SK-N-SH (cell line): ENCODE measurements around the gene PARP8. TPM values are rescaled to one million over a fixed set of nuclear protein-coding genes. Genes with fewer than 3 reads are reported as not detected.

ENCODE experiments used
- CTCF ChIA-PET: fragments of 300-600, 350-600 bp; formaldehyde crosslinking; extraction: SDS; loops from one replicate; lab custom pipeline; 2021; lab: Yijun Ruan, JAX
- POLR2A ChIA-PET: fragments of 350-600 bp; sonication (Branson Sonifier 250); formaldehyde crosslinking; extraction: SDS; loops from one replicate; lab custom pipeline; 2020; ENCODE audit warnings: antibody characterized with exemption, inconsistent platforms; lab: Yijun Ruan, JAX
- DNase-seq: peaks from one replicate; pipeline ENCODE4 v3.0.0; 2012
- H2AFZ ChIP-seq: fragments of 200-600 bp; sonication (generic); 2 replicates; pipeline ENCODE4 v1.8.1; 2016; ENCODE audit warnings: antibody characterized with exemption, mild to moderate bottlenecking, low read depth
- H3F3A ChIP-seq: fragments of 200-600 bp; sonication (generic); replicated peaks from 2 replicates; pipeline ENCODE3; 2016; ENCODE audit warnings: antibody characterized with exemption, mild to moderate bottlenecking; ENCODE audit not compliant: insufficient read depth
- H3K27ac ChIP-seq, 2 experiments: fragments of 200-500 bp in 1 of 2; fragments of 200-600 bp in 1 of 2; sonication (Bioruptor generic) in 1 of 2; sonication (generic), shearing (Covaris generic) in 1 of 2; 2 replicates each; pipeline versions ENCODE4 v1.5.1 to v1.6.1; 2014 to 2016; ENCODE audit warnings: low read depth in 2 of 2, inconsistent platforms in 1 of 2, low read length in 1 of 2, mild to moderate bottlenecking in 1 of 2, mixed read lengths in 1 of 2
- H3K27me3 ChIP-seq: fragments of 200-600 bp; sonication (generic), shearing (Covaris generic); 2 replicates; pipeline ENCODE4 v1.6.1; 2016; ENCODE audit warnings: mixed run types; ENCODE audit not compliant: insufficient read depth
- H3K36me3 ChIP-seq, 2 experiments: fragments of 200-500 bp in 1 of 2; fragments of 200-600 bp in 1 of 2; sonication (Bioruptor generic) in 1 of 2; sonication (generic) in 1 of 2; replicated peaks in 1 of 2; 2 replicates each; pipeline versions ENCODE3 to v1.5.1; 2014 to 2016; ENCODE audit warnings: low read length in 1 of 2, mild to moderate bottlenecking in 1 of 2; ENCODE audit not compliant: insufficient read depth in 2 of 2, control insufficient read depth in 1 of 2
- H3K4me1 ChIP-seq, 2 experiments: fragments of 200-500 bp in 1 of 2; fragments of 200-600 bp in 1 of 2; sonication (Bioruptor generic) in 1 of 2; sonication (generic), shearing (Covaris generic) in 1 of 2; 2 replicates each; pipeline versions ENCODE4 v1.5.1 to v1.6.1; 2014 to 2016; ENCODE audit warnings: low read depth in 1 of 2, low read length in 1 of 2, mixed run types in 1 of 2; ENCODE audit not compliant: insufficient read depth in 2 of 2, control insufficient read depth in 1 of 2
- H3K4me2 ChIP-seq: fragments of 200-600 bp; sonication (generic), shearing (Covaris generic); 2 replicates; pipeline ENCODE4 v1.6.1; 2017; ENCODE audit warnings: mixed run types
- H3K4me3 ChIP-seq, 2 experiments: fragments of 200-500 bp in 1 of 2; fragments of 200-600 bp in 1 of 2; sonication (Bioruptor generic) in 1 of 2; sonication (generic), shearing (Covaris generic) in 1 of 2; 2 replicates each; pipeline versions ENCODE4 v1.5.1 to v1.8.1; 2014 to 2016; ENCODE audit warnings: low read depth in 2 of 2, inconsistent platforms in 1 of 2, low read length in 1 of 2, mild to moderate bottlenecking in 1 of 2, mixed read lengths in 1 of 2, moderate library complexity in 1 of 2
- H3K79me2 ChIP-seq: fragments of 200-600 bp; sonication (generic); 2 replicates; pipeline ENCODE4 v1.8.1; 2017; ENCODE audit warnings: mild to moderate bottlenecking; ENCODE audit not compliant: insufficient read depth
- H3K9ac ChIP-seq: fragments of 200-600 bp; sonication (generic); 2 replicates; pipeline ENCODE4 v1.6.1; 2017; ENCODE audit warnings: mixed run types
- H3K9me2 ChIP-seq: fragments of 200-600 bp; sonication (generic); 2 replicates; pipeline ENCODE4 v1.6.1; 2017; ENCODE audit warnings: mixed run types
- H3K9me3 ChIP-seq: fragments of 200-600 bp; sonication (generic); 2 replicates; pipeline ENCODE4 v1.6.1; 2017; ENCODE audit warnings: mixed run types, mild to moderate bottlenecking, moderate library complexity
- H4K20me1 ChIP-seq: fragments of 200-600 bp; sonication (generic); 2 replicates; pipeline ENCODE4 v1.6.1; 2017; ENCODE audit warnings: mild to moderate bottlenecking, mixed run types; ENCODE audit not compliant: insufficient read depth
- CHD2 ChIP-seq: fragments of 150-350 bp; IDR thresholded peaks from 2 replicates; pipeline ENCODE4 v1.6.1; 2018; ENCODE audit warnings: low read length; ENCODE audit not compliant: partially characterized antibody
- ELF1 ChIP-seq: IDR thresholded peaks from 2 replicates; pipeline ENCODE4 v1.4.0; 2012
- EP300 ChIP-seq, 2 experiments: IDR thresholded peaks; 2 replicates each; pipeline versions ENCODE4 v1.4.0 to v1.6.1; 2012; ENCODE audit warnings: borderline replicate concordance in 1 of 2, low read depth in 1 of 2, low read length in 1 of 2
- FOSL2 ChIP-seq: IDR thresholded peaks from 2 replicates; pipeline ENCODE4 v1.4.0; 2012; ENCODE audit warnings: low read depth, mild to moderate bottlenecking, moderate library complexity, borderline replicate concordance
- FOXJ3 ChIP-seq: sonication (generic); formaldehyde crosslinking; IDR thresholded peaks from 2 replicates; pipeline ENCODE4 v1.5.1; 2020; ENCODE audit warnings: mild to moderate bottlenecking, missing genetic modification reagents
- FOXM1 ChIP-seq: IDR thresholded peaks from 2 replicates; pipeline ENCODE4 v1.4.0; 2012; ENCODE audit warnings: low read depth, mild to moderate bottlenecking
- GABPA ChIP-seq: IDR thresholded peaks from 2 replicates; pipeline ENCODE4 v1.4.0; 2012; ENCODE audit warnings: low read depth, mild to moderate bottlenecking
- GATA2 ChIP-seq: sonication (generic); formaldehyde crosslinking; IDR thresholded peaks from 2 replicates; pipeline ENCODE4 v1.5.0; 2020; ENCODE audit warnings: mild to moderate bottlenecking, missing genetic modification reagents
- MAX ChIP-seq: IDR thresholded peaks from 2 replicates; pipeline ENCODE4 v1.4.0; 2012; ENCODE audit warnings: low read depth
- POLR2AphosphoS5 ChIP-seq: IDR thresholded peaks from 2 replicates; pipeline ENCODE4 v1.6.1; 2012; ENCODE audit warnings: low read depth, low read length
- RAD21 ChIP-seq: IDR thresholded peaks from 2 replicates; pipeline ENCODE4 v1.6.1; 2012; ENCODE audit warnings: mild to moderate bottlenecking, low read length
- RCOR1 ChIP-seq: fragments of 150-350 bp; IDR thresholded peaks from 2 replicates; pipeline ENCODE4 v1.6.1; 2017; ENCODE audit warnings: antibody characterized with exemption, low read length
- RXRA ChIP-seq: IDR thresholded peaks from 2 replicates; pipeline ENCODE4 v1.4.0; 2012; ENCODE audit warnings: low read depth, mild to moderate bottlenecking, borderline replicate concordance
- SIN3A ChIP-seq: IDR thresholded peaks from 2 replicates; pipeline ENCODE4 v1.6.1; 2012; ENCODE audit warnings: low read depth, mild to moderate bottlenecking, low read length, moderate library complexity, borderline replicate concordance
- SMC3 ChIP-seq: IDR thresholded peaks from 2 replicates; pipeline ENCODE4 v1.6.1; 2012; ENCODE audit warnings: low read depth, low read length, improper control_type of control experiment
- TAF1 ChIP-seq: IDR thresholded peaks from 2 replicates; pipeline ENCODE4 v1.6.1; 2012; ENCODE audit warnings: low read depth, mild to moderate bottlenecking, low read length, moderate library complexity, borderline replicate concordance
- TCF12 ChIP-seq: IDR thresholded peaks from 2 replicates; pipeline ENCODE4 v1.4.0; 2012
- YY1 ChIP-seq: IDR thresholded peaks from 2 replicates; pipeline ENCODE4 v1.4.0; 2012; ENCODE audit warnings: low read depth, mild to moderate bottlenecking
- ZBTB33 ChIP-seq: IDR thresholded peaks from 2 replicates; pipeline ENCODE4 v1.4.0; 2012; ENCODE audit warnings: low read depth, borderline replicate concordance
- WGBS: methylation state at CpG from one replicate; pipeline ENCODE4 v1.1.6; 2017; ENCODE audit warnings: low lambda C conversion rate; 5-methylcytosine and 5-hydroxymethylcytosine counted together
- polyA plus RNA-seq, 3 experiments: library from polyadenylated mRNA; depleted of rRNA; stranded (reverse); fragments of >200 nt; gene quantifications; 2 replicates each; pipeline ENCODE4 v1.2.3, GENCODE V29; 2012
- TF ChIP-seq, protein P1 (sequence below): IDR thresholded peaks from 2 replicates; pipeline ENCODE4 v1.4.0; 2012; ENCODE audit warnings: low read depth, borderline replicate concordance
- TF ChIP-seq, protein P2 (sequence below): fragments of 200-600 bp; sonication (generic); IDR thresholded peaks from 2 replicates; pipeline ENCODE4 v1.6.1; 2017; ENCODE audit warnings: antibody characterized with exemption, mild to moderate bottlenecking, moderate library complexity

The PARP8 gene
- polyA plus RNA-seq, 1 of the 3 experiments (the other 2 are of a cell fraction): 6.2 TPM

DNA sequence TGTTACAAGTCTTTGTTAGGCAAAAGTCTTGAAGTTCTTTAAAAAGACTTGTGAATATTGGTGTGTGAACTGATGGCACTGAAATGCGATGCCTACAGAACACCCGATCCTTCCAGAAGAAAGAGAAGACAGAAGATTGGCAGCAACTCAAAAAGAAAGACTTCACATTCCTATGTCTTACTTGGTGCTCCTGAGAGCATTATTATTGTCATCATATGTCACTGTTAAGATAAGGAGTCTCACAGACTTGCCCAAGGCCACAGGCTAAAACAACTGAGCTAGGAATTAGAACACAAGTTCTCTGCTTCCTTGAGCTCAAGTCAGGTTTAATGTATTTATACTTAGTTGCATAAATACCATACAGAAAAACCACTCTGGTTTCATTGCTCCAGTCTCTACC lies 198.0 kb downstream of the PARP8 start:
- Histone ChIP-seq H3K79me2 (no peaks in the 10 kb centered on the region), H3K9me2 (no peaks in the 10 kb centered on the region), H3K4me2 (no peak overlapping the region), H4K20me1 (no peaks in the 10 kb centered on the region), H3K4me1 (no peaks in the 10 kb centered on the region), H3K9ac (no peak overlapping the region), H3K4me3 (no peak overlapping the region), H3K27ac (no peak overlapping the region), H3K27me3 (no peaks in the 10 kb centered on the region), H2AFZ (no peak overlapping the region), H3F3A (no peaks in the 10 kb centered on the region), H3K9me3 (no peaks in the 10 kb centered on the region), H3K36me3 (no peaks in the 10 kb centered on the region)
- CTCF ChIA-PET: no interaction called here
- POLR2A ChIA-PET: no interaction called here
- WGBS: 2% methylated on average over 2 of the region's 2 CpGs
- DNase-seq: no peak
- TF ChIP-seq YY1 (no peak), FOXM1 (no peak), ZBTB33 (no peak), TCF12 (no peak), RCOR1 (no peak), GABPA (no peak), GATA2 (CRISPR knock-in tag) (no peak), ELF1 (no peak), FOSL2 (no peak), TAF1 (no peak), POLR2AphosphoS5 (no peak), MAX (no peak)
- TF ChIP-seq, protein P1, sequence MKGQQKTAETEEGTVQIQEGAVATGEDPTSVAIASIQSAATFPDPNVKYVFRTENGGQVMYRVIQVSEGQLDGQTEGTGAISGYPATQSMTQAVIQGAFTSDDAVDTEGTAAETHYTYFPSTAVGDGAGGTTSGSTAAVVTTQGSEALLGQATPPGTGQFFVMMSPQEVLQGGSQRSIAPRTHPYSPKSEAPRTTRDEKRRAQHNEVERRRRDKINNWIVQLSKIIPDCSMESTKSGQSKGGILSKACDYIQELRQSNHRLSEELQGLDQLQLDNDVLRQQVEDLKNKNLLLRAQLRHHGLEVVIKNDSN: no peak
- TF ChIP-seq, protein P2, sequence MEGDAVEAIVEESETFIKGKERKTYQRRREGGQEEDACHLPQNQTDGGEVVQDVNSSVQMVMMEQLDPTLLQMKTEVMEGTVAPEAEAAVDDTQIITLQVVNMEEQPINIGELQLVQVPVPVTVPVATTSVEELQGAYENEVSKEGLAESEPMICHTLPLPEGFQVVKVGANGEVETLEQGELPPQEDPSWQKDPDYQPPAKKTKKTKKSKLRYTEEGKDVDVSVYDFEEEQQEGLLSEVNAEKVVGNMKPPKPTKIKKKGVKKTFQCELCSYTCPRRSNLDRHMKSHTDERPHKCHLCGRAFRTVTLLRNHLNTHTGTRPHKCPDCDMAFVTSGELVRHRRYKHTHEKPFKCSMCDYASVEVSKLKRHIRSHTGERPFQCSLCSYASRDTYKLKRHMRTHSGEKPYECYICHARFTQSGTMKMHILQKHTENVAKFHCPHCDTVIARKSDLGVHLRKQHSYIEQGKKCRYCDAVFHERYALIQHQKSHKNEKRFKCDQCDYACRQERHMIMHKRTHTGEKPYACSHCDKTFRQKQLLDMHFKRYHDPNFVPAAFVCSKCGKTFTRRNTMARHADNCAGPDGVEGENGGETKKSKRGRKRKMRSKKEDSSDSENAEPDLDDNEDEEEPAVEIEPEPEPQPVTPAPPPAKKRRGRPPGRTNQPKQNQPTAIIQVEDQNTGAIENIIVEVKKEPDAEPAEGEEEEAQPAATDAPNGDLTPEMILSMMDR: no peak

- Histone ChIP-seq H3K79me2 (no peaks in the 10 kb centered on the region), H2AFZ (no peak overlapping the region), H3K9me3 (no peaks in the 10 kb centered on the region), H3K9ac (no peak overlapping the region), H3K4me1 (no peaks in the 10 kb centered on the region), H3K4me2 (no peak overlapping the region), H3K27me3 (no peaks in the 10 kb centered on the region), H3F3A (no peaks in the 10 kb centered on the region), H4K20me1 (no peaks in the 10 kb centered on the region), H3K36me3 (no peaks in the 10 kb centered on the region), H3K9me2 (no peaks in the 10 kb centered on the region), H3K27ac (no peak overlapping the region), H3K4me3 (no peak overlapping the region)
- WGBS: 56% methylated on average over 1 of the region's 1 CpG
- ChIA-PET CTCF (no interaction called here), POLR2A (no interaction called here)
- no peak for DNase-seq
- TF ChIP-seq EP300 (IDR thresholded peaks at IDR 0.05; ENCODE audit: borderline replicate concordance in 1 of 2, low read depth in 1 of 2, low read length in 1 of 2) (no peak), SMC3 (no peak), GABPA (no peak), RXRA (no peak), FOXJ3 (CRISPR knock-in tag) (no peak), FOXM1 (no peak), POLR2AphosphoS5 (no peak), TCF12 (no peak), RCOR1 (no peak), SIN3A (no peak), TAF1 (no peak), GATA2 (CRISPR knock-in tag) (no peak), FOSL2 (no peak), CHD2 (no peak), RAD21 (no peak), MAX (no peak)
- TF ChIP-seq, protein P2: no peak
Measured at GRCh38 chr5:50866415-50866814, 200.0 kb downstream of the PARP8 start.
